ENCODE results near the gene C18orf63.

GRCh38 chr18:74329688-74330205 lies 14.1 kb downstream of the C18orf63 start:
- TF ChIP-seq, protein P1, sequence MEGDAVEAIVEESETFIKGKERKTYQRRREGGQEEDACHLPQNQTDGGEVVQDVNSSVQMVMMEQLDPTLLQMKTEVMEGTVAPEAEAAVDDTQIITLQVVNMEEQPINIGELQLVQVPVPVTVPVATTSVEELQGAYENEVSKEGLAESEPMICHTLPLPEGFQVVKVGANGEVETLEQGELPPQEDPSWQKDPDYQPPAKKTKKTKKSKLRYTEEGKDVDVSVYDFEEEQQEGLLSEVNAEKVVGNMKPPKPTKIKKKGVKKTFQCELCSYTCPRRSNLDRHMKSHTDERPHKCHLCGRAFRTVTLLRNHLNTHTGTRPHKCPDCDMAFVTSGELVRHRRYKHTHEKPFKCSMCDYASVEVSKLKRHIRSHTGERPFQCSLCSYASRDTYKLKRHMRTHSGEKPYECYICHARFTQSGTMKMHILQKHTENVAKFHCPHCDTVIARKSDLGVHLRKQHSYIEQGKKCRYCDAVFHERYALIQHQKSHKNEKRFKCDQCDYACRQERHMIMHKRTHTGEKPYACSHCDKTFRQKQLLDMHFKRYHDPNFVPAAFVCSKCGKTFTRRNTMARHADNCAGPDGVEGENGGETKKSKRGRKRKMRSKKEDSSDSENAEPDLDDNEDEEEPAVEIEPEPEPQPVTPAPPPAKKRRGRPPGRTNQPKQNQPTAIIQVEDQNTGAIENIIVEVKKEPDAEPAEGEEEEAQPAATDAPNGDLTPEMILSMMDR (IDR thresholded peaks at IDR 0.05): no peak
- TF ChIP-seq ZFX (IDR thresholded peaks at IDR 0.05; ENCODE audit: borderline replicate concordance): no peak
